ENCODE data around the gene EHD3. TPM values are rescaled to one million over a fixed set of nuclear protein-coding genes. Genes with fewer than 3 reads are reported as not detected.

The EHD3 gene
- polyA plus RNA-seq, 1 donor from 2014 or later, result 3.5 TPM

GRCh38 chr2:31266804-31267203, 32.9 kb downstream of the EHD3 start:
- H3K9me2 ChIP-seq (ENCODE audit: insufficient read depth, low read length), result no peaks in the 10 kb centered on the region
- no peak for TF ChIP-seq RAD21 (conservative IDR thresholded peaks at IDR 0.05)
- no peak for TF ChIP-seq EZH2 (IDR thresholded peaks at IDR 0.05; ENCODE audit: borderline replicate concordance, insufficient read depth, low read length, poor library complexity, severe bottlenecking)
- no peak for TF ChIP-seq REST (IDR thresholded peaks at IDR 0.05; ENCODE audit: borderline replicate concordance)
- TF ChIP-seq MXI1 (conservative IDR thresholded peaks at IDR 0.05; ENCODE audit: poor library complexity, severe bottlenecking), result no peak
- no peak for TF ChIP-seq POLR2AphosphoS5 (IDR thresholded peaks at IDR 0.05)
- TF ChIP-seq EP300 (conservative IDR thresholded peaks at IDR 0.05; ENCODE audit: poor library complexity, severe bottlenecking), result no peak
- no peak for TF ChIP-seq CTCF (IDR thresholded peaks at IDR 0.05; ENCODE audit: poor library complexity, severe bottlenecking)
- no peak for TF ChIP-seq SMC3 (conservative IDR thresholded peaks at IDR 0.05; ENCODE audit: poor library complexity)
- no peak for TF ChIP-seq TAF1 (IDR thresholded peaks at IDR 0.05; ENCODE audit: low read depth)
- no peak overlapping the region for H3K9ac ChIP-seq (ENCODE audit: low read length)
- H3K9me3 ChIP-seq (ENCODE audit: low read length), result no peaks in the 10 kb centered on the region
- no peaks in the 10 kb centered on the region for H4K20me1 ChIP-seq (ENCODE audit: insufficient read depth)
- peaks cover 5% of the 10 kb centered on the region for H3K36me3 ChIP-seq (ENCODE audit: insufficient read depth, low read length)
- H3K79me2 ChIP-seq (replicated peaks; ENCODE audit: insufficient read depth, low read length), result no peaks in the 10 kb centered on the region
- H3F3A ChIP-seq (ENCODE audit: insufficient read depth, low read length, poor library complexity, severe bottlenecking), result no peaks in the 10 kb centered on the region
- no peak overlapping the region for H3K4me3 ChIP-seq (ENCODE audit: low read length)
- H3K27ac ChIP-seq (ENCODE audit: low read length), result no peak overlapping the region
- no peaks in the 10 kb centered on the region for H3K27me3 ChIP-seq (ENCODE audit: insufficient read depth, low read depth, low read length)
- H2AFZ ChIP-seq (ENCODE audit: low read depth, low read length), result no peak overlapping the region
- no peak overlapping the region for H3K4me2 ChIP-seq (ENCODE audit: low read length)

GRCh38 chr2:31267437-31268120, 33.6 kb downstream of the EHD3 start:
- H2AFZ ChIP-seq (ENCODE audit: low read depth, low read length), result no peak overlapping the region
- no peak for TF ChIP-seq REST (IDR thresholded peaks at IDR 0.05; ENCODE audit: borderline replicate concordance)
- TF ChIP-seq SMC3 (conservative IDR thresholded peaks at IDR 0.05; ENCODE audit: poor library complexity), result no peak
- TF ChIP-seq TAF1 (IDR thresholded peaks at IDR 0.05; ENCODE audit: low read depth), result no peak
- TF ChIP-seq EZH2 (IDR thresholded peaks at IDR 0.05; ENCODE audit: borderline replicate concordance, insufficient read depth, low read length, poor library complexity, severe bottlenecking), result no peak
- TF ChIP-seq RAD21 (conservative IDR thresholded peaks at IDR 0.05), result no peak
- no peak overlapping the region for H3K4me2 ChIP-seq (ENCODE audit: low read length)
- H3K4me3 ChIP-seq (ENCODE audit: low read length), result no peak overlapping the region
- H3K27me3 ChIP-seq (ENCODE audit: insufficient read depth, low read depth, low read length), result no peaks in the 10 kb centered on the region
- no peak overlapping the region for H3K9ac ChIP-seq (ENCODE audit: low read length)
- H3K79me2 ChIP-seq (replicated peaks; ENCODE audit: insufficient read depth, low read length), result no peaks in the 10 kb centered on the region
- H3K9me3 ChIP-seq (ENCODE audit: low read length), result no peaks in the 10 kb centered on the region
- no peaks in the 10 kb centered on the region for H3K9me2 ChIP-seq (ENCODE audit: insufficient read depth, low read length)
- H3F3A ChIP-seq (ENCODE audit: insufficient read depth, low read length, poor library complexity, severe bottlenecking), result no peaks in the 10 kb centered on the region
- no peaks in the 10 kb centered on the region for H4K20me1 ChIP-seq (ENCODE audit: insufficient read depth)
- peaks cover 5% of the 10 kb centered on the region for H3K36me3 ChIP-seq (ENCODE audit: insufficient read depth, low read length)
- no peak overlapping the region for H3K27ac ChIP-seq (ENCODE audit: low read length)

All from neural cell (in vitro differentiated cells).